Measurements from ENCODE around the gene YWHAE.

YWHAE gene

DNA sequence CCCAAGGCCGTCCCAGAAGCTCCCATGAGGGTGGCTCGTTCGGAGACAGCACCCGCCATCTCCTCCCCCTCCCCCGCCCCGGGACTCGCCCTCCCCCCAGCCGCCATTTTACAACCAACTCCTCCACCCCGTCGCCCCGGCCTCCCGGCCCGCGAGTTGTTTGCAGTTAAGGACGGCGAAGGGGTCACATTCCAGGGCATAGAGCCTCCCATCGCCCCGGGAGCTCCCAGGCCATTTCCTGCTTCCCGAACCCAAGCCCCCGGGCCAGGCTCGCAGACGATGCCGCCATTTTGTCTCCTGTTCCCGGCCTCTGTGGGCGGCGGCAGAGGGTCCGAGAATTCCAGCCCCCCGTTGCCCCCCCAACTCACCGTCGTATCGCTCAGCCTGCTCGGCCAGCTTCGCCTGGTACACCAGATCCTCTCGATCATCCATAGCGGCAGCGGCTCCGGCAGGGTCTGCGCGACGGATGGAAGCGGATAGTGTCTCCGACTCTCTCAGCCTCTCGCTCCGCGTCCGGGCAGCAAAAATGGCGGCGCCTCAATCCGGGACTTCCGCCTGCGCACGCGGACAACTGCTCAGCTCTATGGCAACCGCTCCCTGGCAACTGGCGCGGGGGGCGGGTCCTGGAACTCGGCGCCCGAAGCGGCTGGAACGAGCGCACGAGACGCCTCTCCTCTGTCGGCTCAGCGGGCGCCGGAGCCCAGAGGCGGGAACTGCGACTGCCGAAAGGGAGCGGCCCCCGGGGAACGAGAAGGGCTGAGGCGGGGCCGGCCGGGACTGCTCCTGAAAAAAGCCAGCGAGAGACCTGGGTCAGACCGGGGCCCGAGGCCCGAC is at the start of gene YWHAE:
Gene YWHAE, minus strand, starts transcription at position 544 of the 834 bp plus-strand sequence. Its CDS starts 112 bp downstream, at position 432.
- no peak within 1 kb of the TSS for H2AFZ ChIP-seq (ENCODE audit: low read length)
- TF ChIP-seq, protein P1, sequence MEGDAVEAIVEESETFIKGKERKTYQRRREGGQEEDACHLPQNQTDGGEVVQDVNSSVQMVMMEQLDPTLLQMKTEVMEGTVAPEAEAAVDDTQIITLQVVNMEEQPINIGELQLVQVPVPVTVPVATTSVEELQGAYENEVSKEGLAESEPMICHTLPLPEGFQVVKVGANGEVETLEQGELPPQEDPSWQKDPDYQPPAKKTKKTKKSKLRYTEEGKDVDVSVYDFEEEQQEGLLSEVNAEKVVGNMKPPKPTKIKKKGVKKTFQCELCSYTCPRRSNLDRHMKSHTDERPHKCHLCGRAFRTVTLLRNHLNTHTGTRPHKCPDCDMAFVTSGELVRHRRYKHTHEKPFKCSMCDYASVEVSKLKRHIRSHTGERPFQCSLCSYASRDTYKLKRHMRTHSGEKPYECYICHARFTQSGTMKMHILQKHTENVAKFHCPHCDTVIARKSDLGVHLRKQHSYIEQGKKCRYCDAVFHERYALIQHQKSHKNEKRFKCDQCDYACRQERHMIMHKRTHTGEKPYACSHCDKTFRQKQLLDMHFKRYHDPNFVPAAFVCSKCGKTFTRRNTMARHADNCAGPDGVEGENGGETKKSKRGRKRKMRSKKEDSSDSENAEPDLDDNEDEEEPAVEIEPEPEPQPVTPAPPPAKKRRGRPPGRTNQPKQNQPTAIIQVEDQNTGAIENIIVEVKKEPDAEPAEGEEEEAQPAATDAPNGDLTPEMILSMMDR (IDR thresholded peaks at IDR 0.05; ENCODE audit: low read length) = no peak
- TF ChIP-seq EZH2 (IDR thresholded peaks at IDR 0.05; ENCODE audit: borderline replicate concordance, low read length) = no peak
- peaks cover 49% of the 10 kb centered on the region for H3K79me2 ChIP-seq (ENCODE audit: insufficient read depth, low read length)
- H3K9me2 ChIP-seq (ENCODE audit: low read depth, low read length) = no peaks in the 10 kb centered on the region
- H4K20me1 ChIP-seq (ENCODE audit: insufficient read depth, low read length) = no peaks in the 10 kb centered on the region
- peak within 1 kb of the TSS; percentile 98 for H3K4me2 ChIP-seq (ENCODE audit: low read length)
- no peaks in the 10 kb centered on the region for H3F3A ChIP-seq (ENCODE audit: insufficient read depth, low read length)
- H3K9ac ChIP-seq (ENCODE audit: low read length) = peak within 1 kb of the TSS; percentile 96
- no peaks in the 10 kb centered on the region for H3K27me3 ChIP-seq (ENCODE audit: insufficient read depth, low read length)
- peaks cover 25% of the 10 kb centered on the region for H3K4me1 ChIP-seq (ENCODE audit: insufficient read depth, low read length, severe bottlenecking)
- H3K9me3 ChIP-seq (ENCODE audit: low read length) = no peaks in the 10 kb centered on the region
- H3K4me3 ChIP-seq (ENCODE audit: low read depth, low read length, poor library complexity, severe bottlenecking) = peak within 1 kb of the TSS; percentile 97
- H3K36me3 ChIP-seq (ENCODE audit: insufficient read depth, low read length) = peaks cover 37% of the 10 kb centered on the region
- H3K27ac ChIP-seq (ENCODE audit: low read depth, low read length, poor library complexity, severe bottlenecking) = peak within 1 kb of the TSS; percentile 82

DNA sequence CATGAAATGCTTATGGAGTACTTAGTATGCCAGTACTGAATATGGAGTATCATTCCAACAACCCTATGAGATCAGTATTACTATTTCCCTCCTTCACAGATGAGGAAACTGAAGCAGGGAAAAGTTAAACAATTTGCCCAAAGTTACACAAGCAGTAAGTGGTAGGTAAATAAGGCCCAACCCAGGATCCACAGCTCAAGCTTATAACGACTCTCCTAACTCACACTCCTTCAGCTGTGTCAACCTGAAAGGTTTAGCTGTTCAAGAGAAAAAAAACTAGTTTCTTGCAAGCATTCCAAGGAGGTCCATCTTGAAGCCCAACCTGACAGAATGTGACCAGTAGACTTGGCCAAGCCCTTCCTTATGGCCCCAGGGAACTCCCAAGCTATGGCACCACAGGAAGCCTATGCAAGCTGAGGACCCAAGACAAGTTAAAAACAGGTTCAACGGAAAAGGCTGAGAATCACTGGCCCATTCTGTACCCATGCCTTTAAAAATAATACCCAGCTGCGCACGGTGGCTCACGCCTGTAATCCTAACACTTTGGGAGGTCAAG is 49.5 kb upstream of the YWHAE start:
- Histone ChIP-seq H2AFZ (ENCODE audit: low read length) (no peak overlapping the region), H3K9me3 (ENCODE audit: low read length) (no peaks in the 10 kb centered on the region), H3K27me3 (ENCODE audit: insufficient read depth, low read length) (no peaks in the 10 kb centered on the region), H3K36me3 (ENCODE audit: insufficient read depth, low read length) (peaks cover 33% of the 10 kb centered on the region), H3K9me2 (ENCODE audit: low read depth, low read length) (no peaks in the 10 kb centered on the region), H4K20me1 (ENCODE audit: insufficient read depth, low read length) (no peaks in the 10 kb centered on the region), H3F3A (ENCODE audit: insufficient read depth, low read length) (no peaks in the 10 kb centered on the region), H3K27ac (ENCODE audit: low read depth, low read length, poor library complexity, severe bottlenecking) (no peak overlapping the region), H3K79me2 (ENCODE audit: insufficient read depth, low read length) (peaks cover 83% of the 10 kb centered on the region), H3K9ac (ENCODE audit: low read length) (no peak overlapping the region), H3K4me2 (ENCODE audit: low read length) (no peak overlapping the region), H3K4me1 (ENCODE audit: insufficient read depth, low read length, severe bottlenecking) (peaks cover 12% of the 10 kb centered on the region), H3K4me3 (ENCODE audit: low read depth, low read length, poor library complexity, severe bottlenecking) (no peak overlapping the region)
- TF ChIP-seq EZH2 (IDR thresholded peaks at IDR 0.05; ENCODE audit: borderline replicate concordance, low read length) = no peak
- TF ChIP-seq, protein P1 (IDR thresholded peaks at IDR 0.05; ENCODE audit: low read length) = no peak

DNA sequence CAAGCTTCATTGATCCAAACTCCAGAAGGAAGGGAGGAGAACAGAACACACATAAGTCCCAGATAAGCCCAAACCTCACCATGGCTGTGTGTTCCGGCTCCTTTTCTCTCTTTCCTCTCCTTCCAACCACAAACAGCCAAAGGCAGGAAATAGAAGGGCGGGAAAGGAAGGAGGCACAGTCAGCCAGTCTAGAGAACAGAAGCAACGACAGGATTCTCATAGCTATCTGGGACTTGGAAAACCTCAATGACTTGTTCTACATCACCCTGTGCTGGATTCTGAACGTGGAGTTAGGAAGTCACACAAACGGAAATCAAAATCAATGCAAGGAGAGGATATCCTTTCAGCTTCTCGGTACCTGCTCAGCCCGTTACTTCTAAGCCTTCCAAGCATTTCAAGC is 47.0 kb upstream of the YWHAE start:
- H3K4me1 ChIP-seq (ENCODE audit: insufficient read depth, low read length, severe bottlenecking) = no peaks in the 10 kb centered on the region
- no peaks in the 10 kb centered on the region for H3K9me3 ChIP-seq (ENCODE audit: low read length)
- H3K4me2 ChIP-seq (ENCODE audit: low read length) = no peak overlapping the region
- H3K9me2 ChIP-seq (ENCODE audit: low read depth, low read length) = no peaks in the 10 kb centered on the region
- peaks cover 18% of the 10 kb centered on the region for H3K36me3 ChIP-seq (ENCODE audit: insufficient read depth, low read length)
- H4K20me1 ChIP-seq (ENCODE audit: insufficient read depth, low read length) = no peaks in the 10 kb centered on the region
- TF ChIP-seq, protein P1 (IDR thresholded peaks at IDR 0.05; ENCODE audit: low read length) = no peak
- TF ChIP-seq EZH2 (IDR thresholded peaks at IDR 0.05; ENCODE audit: borderline replicate concordance, low read length) = no peak
- H2AFZ ChIP-seq (ENCODE audit: low read length) = no peak overlapping the region
- no peak overlapping the region for H3K9ac ChIP-seq (ENCODE audit: low read length)
- H3K79me2 ChIP-seq (ENCODE audit: insufficient read depth, low read length) = peaks cover 65% of the 10 kb centered on the region
- H3K27ac ChIP-seq (ENCODE audit: low read depth, low read length, poor library complexity, severe bottlenecking) = no peak overlapping the region
- no peak overlapping the region for H3K4me3 ChIP-seq (ENCODE audit: low read depth, low read length, poor library complexity, severe bottlenecking)
- H3K27me3 ChIP-seq (ENCODE audit: insufficient read depth, low read length) = no peaks in the 10 kb centered on the region
- H3F3A ChIP-seq (ENCODE audit: insufficient read depth, low read length) = no peaks in the 10 kb centered on the region

All from OCI-LY1 (cell line).